GM18951 (cell line): ENCODE measurements around the gene TAOK2.

Experiments used
- POLR2A ChIP-seq: IDR thresholded peaks from 4 replicates; pipeline ENCODE4 v1.6.1; 2011; ENCODE audit warnings: mild to moderate bottlenecking; ENCODE audit not compliant: insufficient read length, insufficient read depth; ENCODE audit errors: extremely low read depth
- in situ Hi-C: fragments of 300-500 bp; cut with MboI; formaldehyde crosslinking; loops from one replicate; pipeline ENCODE4 v1.12.0; 2022; ENCODE audit warnings: low sequenced_read_pairs, mixed read lengths, inconsistent platforms; ENCODE audit not compliant: unreplicated experiment

The TAOK2 gene

GRCh38 chr16:30005341-30006094 lies 31.9 kb downstream of the TAOK2 start:
- in situ Hi-C loops = loop anchor here (25.0 kb wide), 1 partner anchor 318 kb away; the partner anchor contains the start of gene QPRT

GRCh38 chr16:30006095-30006473 lies 32.4 kb downstream of the TAOK2 start:
- in situ Hi-C loops = loop anchor here (25.0 kb wide), 1 partner anchor 319 kb away; the partner anchor contains the start of gene QPRT
- no peak for TF ChIP-seq POLR2A

More at GRCh38 chr16:30005341-30006094, 31.9 kb downstream of the TAOK2 start:
- TF ChIP-seq POLR2A = no peak

GRCh38 chr16:30006659-30007377 lies 33.1 kb downstream of the TAOK2 start:
- no peak for TF ChIP-seq POLR2A
- in situ Hi-C loops = loop anchor here (25.0 kb wide), 1 partner anchor 320 kb away; the partner anchor contains the start of gene QPRT

- no peak for TF ChIP-seq POLR2A
- in situ Hi-C loops = loop anchor here (25.0 kb wide), 1 partner anchor 320 kb away; the partner anchor contains the start of gene QPRT
These were observed 33.8 kb downstream of the TAOK2 start for GRCh38 chr16:30007378-30007895.

- TF ChIP-seq POLR2A = no peak
- in situ Hi-C loops = loop anchor here (25.0 kb wide), 1 partner anchor 322 kb away; the partner anchor contains the start of gene QPRT
These were observed 35.6 kb downstream of the TAOK2 start for GRCh38 chr16:30009085-30009862.

GRCh38 chr16:30009990-30010843 lies 36.5 kb downstream of the TAOK2 start:
- in situ Hi-C loops = loop anchor here (25.0 kb wide), 1 partner anchor 323 kb away; the partner anchor contains the start of gene QPRT
- TF ChIP-seq POLR2A = no peak

GRCh38 chr16:30010844-30011713 lies 37.4 kb downstream of the TAOK2 start, which contains the start of gene DOC2A:
Gene DOC2A (minus strand): TSS chr16:30011027. CDS start chr16:30010222, 805 bp downstream.
- TF ChIP-seq POLR2A = no peak
- in situ Hi-C loops = loop anchor here (25.0 kb wide), 1 partner anchor 324 kb away; the partner anchor contains the start of gene QPRT

GRCh38 chr16:30011714-30012504 lies 38.2 kb downstream of the TAOK2 start:
- no peak for TF ChIP-seq POLR2A
- in situ Hi-C loops = loop anchor here (25.0 kb wide), 1 partner anchor 325 kb away; the partner anchor contains the start of gene QPRT

- in situ Hi-C loops = loop anchor here (25.0 kb wide), 1 partner anchor 325 kb away; the partner anchor contains the start of gene QPRT
These were observed 38.9 kb downstream of the TAOK2 start for GRCh38 chr16:30012598-30012997.

GRCh38 chr16:30015450-30015849 lies 41.8 kb downstream of the TAOK2 start:
- in situ Hi-C loops = loop anchor here (25.0 kb wide), 1 partner anchor 328 kb away; the partner anchor contains the start of gene QPRT
